Ureter (tissue), 1 donor: ENCODE data around the gene VWA3A. TPM values are rescaled to one million over a fixed set of nuclear protein-coding genes. Genes with fewer than 3 reads are reported as not detected.
"Not testable (repeated sequence)": the region's sequence is repeated elsewhere in the genome, so short reads cannot be mapped to it uniquely, and the experiment has no call there.

Experiments used
- DNase-seq: peaks from one replicate; pipeline ENCODE4 v3.0.0-alpha.2; 2020; ENCODE audit warnings: low spot score
- total RNA-seq: library from RNA; stranded (reverse); gene quantifications from one replicate; pipeline ENCODE4 v1.2.4, GENCODE V29; 2023
- donor health status: DM: yes; HTN: yes; CAD: no.

Gene VWA3A, protein sequence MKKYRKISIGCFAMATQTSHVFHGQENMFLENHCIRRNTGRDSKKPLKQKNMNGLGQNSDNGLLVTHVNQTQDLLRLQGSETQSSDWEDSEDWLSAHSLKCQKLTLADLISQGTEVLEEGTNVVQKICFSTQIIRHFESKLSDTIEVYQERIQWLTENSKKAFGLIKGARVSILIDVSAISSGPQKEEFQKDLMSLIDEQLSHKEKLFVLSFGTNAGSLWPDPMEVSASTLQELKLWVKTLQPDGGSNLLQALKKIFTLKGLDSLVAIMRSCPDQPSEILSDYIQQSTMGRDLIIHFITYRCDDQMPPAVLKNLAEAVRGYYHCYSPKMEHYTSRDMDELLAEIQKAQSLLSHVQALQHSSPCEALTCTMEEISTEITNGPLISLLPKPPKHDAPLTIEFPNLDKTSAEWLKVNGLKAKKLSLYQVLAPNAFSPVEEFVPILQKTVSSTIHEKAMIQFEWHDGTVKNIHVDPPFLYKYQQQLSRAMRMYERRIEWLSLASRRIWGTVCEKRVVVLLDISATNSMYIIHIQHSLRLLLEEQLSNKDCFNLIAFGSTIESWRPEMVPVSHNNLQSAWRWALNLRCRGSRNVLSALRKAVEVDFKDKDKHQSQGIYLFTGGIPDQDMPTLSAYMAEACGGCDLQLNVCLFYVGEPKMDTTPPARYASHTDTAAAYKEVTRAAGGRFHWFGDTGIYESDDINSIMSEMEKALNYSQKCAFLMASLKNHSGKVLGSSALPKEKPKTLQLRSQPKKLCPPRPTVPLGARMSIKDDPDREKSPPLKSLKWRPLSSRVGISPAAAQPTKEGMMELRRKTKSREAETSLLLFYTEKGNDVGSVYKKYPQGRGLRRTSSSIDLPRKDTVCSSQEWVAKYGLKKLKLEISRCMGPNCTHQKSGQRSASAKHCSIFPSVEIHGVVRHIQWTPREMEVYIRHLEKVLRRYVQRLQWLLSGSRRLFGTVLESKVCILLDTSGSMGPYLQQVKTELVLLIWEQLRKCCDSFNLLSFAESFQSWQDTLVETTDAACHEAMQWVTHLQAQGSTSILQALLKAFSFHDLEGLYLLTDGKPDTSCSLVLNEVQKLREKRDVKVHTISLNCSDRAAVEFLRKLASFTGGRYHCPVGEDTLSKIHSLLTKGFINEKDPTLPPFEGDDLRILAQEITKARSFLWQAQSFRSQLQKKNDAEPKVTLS
- 0.31 TPM for total RNA-seq

- no peak for DNase-seq
Measured at GRCh38 chr16:22092143-22092933, at the start of gene VWA3A. VWA3A (plus strand) TSS chr16:22092541; CDS start chr16:22092638, 97 bp downstream.

- DNase-seq: not testable (repeated sequence)
Measured at GRCh38 chr16:22043882-22044281, 48.5 kb upstream of the VWA3A start.

DNA sequence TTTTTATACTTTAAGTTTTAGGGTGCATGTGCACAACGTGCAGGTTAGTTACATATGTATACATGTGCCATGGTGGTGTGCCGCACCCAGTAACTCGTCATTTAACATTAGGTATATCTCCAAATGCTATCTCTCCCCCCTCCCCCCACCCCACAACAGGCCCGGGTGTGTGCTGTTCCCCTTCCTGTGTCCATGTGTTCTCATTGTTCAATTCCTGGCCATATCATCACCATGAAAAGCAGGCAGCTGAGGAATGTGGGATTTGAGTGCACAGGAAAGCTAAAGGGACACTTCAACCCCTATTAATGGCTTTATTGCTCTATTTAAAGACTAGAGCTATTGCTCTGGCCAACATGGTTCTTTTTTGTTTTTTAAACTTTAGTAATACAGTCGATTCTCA is 46.5 kb upstream of the VWA3A start:
- DNase-seq: not testable (repeated sequence)

DNA sequence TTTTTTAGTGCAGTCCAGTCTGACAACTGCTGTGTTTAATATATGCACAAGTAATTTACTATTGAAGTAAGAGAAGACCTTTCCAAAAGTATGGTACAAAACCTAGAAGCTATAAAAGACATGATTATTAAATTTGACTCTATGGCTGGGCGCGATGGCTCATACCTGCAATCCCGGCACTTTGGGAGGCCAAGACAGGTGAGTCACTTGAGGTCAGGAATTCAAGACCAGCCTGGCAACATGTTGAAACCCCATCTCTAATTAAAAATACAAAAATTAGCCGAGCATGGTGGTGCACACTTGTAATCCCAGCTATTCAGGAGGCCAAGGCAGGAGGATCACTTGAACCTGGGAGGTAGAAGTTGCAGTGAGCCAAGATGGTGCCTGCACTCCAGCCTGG is 41.4 kb upstream of the VWA3A start:
- no peak for DNase-seq

DNA sequence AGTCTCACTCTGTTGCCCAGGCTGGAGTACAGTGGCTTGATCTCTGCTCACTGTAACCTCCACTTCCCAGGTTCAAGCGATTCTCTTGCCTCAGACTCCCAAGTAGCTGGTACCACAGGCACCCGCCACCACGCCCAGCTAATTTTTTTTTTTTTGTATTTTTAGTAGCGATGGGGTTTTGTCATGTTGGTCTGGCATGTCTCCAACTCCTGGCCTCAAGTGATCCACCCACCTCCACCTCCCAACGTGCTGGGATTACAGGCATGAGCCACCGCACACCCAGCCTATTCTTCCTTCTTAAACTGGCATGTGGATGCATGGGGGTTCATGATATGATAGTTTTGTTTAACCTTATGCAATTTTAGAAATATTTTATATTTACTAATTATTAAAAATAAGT is 39.4 kb upstream of the VWA3A start:
- DNase-seq: no peak

GRCh38 chr16:22053921-22054341 is 38.4 kb upstream of the VWA3A start:
- DNase-seq: no peak

- DNase-seq: no peak
Measured at GRCh38 chr16:22054847-22055590, 37.3 kb upstream of the VWA3A start.

DNA sequence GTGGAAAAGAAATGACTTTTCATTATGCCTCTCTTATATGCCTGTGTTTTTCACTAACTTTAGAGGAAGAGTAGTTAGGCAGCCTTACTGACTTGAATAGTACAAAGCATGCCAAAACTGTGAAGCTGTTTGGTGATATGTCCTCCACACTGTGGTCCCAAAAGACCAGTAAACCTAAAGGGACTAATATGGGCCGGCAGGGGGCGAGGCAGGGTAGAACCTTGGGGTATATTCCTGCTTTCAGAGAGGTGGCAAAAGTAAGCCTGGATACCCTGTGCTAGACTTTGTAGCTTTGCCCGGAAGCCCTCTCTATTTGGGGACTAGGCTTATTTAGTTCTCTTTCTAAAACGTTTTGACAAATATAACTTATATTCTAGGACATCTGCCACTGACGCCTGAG is 36.5 kb upstream of the VWA3A start:
- DNase-seq: no peak

GRCh38 chr16:22063888-22064467 is 28.4 kb upstream of the VWA3A start:
- DNase-seq: no peak

GRCh38 chr16:22065252-22065651 is 27.1 kb upstream of the VWA3A start:
- no peak for DNase-seq

DNA sequence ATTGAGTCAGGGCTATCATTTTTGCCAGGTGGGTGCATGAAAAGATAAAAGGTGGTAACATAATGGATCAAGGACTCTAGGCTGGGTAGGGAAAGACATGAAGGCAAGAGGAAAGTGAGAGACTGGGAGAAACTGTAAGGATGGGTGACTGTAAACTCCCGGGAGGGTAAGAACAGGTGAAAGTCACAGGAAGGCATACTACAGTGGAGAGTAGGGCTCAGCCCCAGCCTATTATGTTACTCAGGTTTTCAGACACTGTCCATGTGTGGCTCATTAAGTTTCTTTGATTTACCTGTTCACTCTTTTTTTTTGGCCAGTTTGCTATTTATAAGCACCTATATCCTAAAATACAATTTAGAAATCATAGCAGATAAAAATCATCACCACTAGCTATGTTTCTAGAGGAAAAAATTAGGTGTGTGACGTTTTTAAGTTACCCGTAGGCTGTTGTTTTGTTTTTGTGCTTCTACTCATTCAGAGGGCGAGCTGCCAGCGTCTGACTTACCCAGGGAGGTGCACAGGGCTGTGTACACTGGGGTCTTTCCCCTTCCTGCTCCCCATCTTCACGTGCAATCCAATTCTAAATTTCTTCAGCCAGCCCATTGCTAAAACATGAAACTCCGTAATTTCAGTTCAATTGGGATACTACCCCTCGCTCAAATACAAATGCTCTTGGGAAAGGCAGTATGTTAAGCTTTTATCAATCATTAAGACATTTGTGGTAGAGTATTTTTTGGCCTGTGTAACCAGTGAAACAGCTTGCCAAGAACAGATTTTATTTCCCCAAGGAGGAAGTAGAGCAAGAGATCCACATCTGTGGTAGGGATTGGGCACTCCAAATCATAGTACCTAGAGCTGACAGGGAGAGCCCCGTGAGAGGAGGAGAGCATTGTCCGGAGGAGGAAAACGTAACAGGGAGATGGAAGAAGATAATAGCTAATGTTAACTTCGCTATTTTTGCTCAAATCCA is 21.7 kb upstream of the VWA3A start:
- no peak for DNase-seq

DNA sequence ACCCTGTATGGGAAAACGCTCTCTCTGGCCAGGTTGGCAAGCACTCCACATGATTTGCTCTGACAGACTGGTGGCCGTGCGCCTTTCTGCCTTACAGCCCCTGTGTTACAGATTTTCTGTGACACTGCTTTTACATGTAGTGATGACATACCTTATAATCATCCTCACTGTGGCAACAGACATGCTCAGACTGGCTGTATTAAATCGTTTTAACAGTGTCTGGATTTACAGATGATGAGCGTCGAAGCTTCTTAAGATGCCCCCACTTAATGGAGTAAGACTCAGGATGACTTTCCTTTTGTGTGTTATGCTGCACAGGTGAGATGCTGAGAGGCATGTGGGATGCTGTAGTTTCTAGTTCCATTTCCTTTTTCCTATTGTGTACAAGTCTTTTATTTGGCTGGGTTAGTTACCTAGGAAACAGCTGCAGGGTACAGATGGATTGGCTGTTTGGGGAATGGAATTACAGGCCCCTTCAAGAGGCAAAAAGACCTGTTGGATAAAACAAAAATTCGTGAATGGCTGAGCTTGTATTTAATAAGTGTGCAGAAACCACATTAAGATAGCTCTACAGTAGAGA is 20.9 kb upstream of the VWA3A start:
- no peak for DNase-seq

GRCh38 chr16:22073350-22073749 is 19.0 kb upstream of the VWA3A start:
- no peak for DNase-seq

- no peak for DNase-seq
Measured at GRCh38 chr16:22075043-22075757, 17.1 kb upstream of the VWA3A start.

GRCh38 chr16:22075776-22076175 is 16.6 kb upstream of the VWA3A start:
- no peak for DNase-seq

- peak; percentile 63 for DNase-seq
Measured at GRCh38 chr16:22077700-22078313, 14.5 kb upstream of the VWA3A start.

- DNase-seq: no peak
Measured at GRCh38 chr16:22078656-22079055, 13.7 kb upstream of the VWA3A start.

DNA sequence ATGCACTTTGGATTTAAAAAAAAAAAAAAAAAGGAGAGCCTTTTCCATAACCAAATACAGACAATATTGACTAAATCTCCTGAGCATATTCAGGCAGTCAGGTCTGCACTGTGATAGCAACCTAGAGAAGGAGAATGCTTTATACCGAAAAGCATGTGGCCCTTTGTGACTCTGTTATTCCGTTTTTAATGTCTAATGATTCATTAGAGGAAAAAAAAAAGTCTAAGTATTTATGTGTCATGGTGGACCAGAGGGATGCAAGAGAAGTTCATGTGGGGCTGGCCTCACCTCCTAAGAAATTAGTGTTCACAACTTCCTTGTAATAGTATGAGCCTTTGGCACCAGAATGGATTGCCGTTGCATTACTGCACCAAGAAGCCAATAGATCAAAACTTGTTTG is 11.3 kb upstream of the VWA3A start:
- DNase-seq: no peak
